MG63 (cell line): ENCODE measurements around the gene SETMAR. TPM values are rescaled to one million over a fixed set of nuclear protein-coding genes. Genes with fewer than 3 reads are reported as not detected.
"Not testable (repeated sequence)": the region's sequence is repeated elsewhere in the genome, so short reads cannot be mapped to it uniquely, and the experiment has no call there.

ENCODE experiments used
- DNase-seq: peaks from one replicate; pipeline ENCODE4 v3.0.0-alpha.2; 2020
- H3K27me3 ChIP-seq: fragments of 250-450 bp; sonication (Bioruptor Pico); 2 replicates; pipeline ENCODE4 v1.5.1; 2020; ENCODE audit warnings: mild to moderate bottlenecking, moderate library complexity
- H3K36me3 ChIP-seq: fragments of 250-450 bp; sonication (Bioruptor Pico); 2 replicates; pipeline ENCODE4 v1.5.1; 2020; ENCODE audit warnings: mild to moderate bottlenecking, moderate library complexity
- H3K4me3 ChIP-seq: fragments of 250-450 bp; sonication (Bioruptor Pico); 2 replicates; pipeline ENCODE4 v1.5.1; 2020; ENCODE audit warnings: mild to moderate bottlenecking, moderate library complexity
- H3K9me3 ChIP-seq: fragments of 250-450 bp; sonication (Bioruptor Pico); 2 replicates; pipeline ENCODE4 v1.5.1; 2020; ENCODE audit warnings: mild to moderate bottlenecking, moderate library complexity
- total RNA-seq: library from RNA; depleted of rRNA; stranded (reverse); fragments of >200 nt; shearing (Covaris generic); gene quantifications from 2 replicates; pipeline ENCODE4 v1.2.3, GENCODE V29; 2014; ENCODE audit warnings: low replicate concordance; rRNA removed

Gene SETMAR
- 6.6 and 11.9 TPM in 2 replicates for total RNA-seq

DNA sequence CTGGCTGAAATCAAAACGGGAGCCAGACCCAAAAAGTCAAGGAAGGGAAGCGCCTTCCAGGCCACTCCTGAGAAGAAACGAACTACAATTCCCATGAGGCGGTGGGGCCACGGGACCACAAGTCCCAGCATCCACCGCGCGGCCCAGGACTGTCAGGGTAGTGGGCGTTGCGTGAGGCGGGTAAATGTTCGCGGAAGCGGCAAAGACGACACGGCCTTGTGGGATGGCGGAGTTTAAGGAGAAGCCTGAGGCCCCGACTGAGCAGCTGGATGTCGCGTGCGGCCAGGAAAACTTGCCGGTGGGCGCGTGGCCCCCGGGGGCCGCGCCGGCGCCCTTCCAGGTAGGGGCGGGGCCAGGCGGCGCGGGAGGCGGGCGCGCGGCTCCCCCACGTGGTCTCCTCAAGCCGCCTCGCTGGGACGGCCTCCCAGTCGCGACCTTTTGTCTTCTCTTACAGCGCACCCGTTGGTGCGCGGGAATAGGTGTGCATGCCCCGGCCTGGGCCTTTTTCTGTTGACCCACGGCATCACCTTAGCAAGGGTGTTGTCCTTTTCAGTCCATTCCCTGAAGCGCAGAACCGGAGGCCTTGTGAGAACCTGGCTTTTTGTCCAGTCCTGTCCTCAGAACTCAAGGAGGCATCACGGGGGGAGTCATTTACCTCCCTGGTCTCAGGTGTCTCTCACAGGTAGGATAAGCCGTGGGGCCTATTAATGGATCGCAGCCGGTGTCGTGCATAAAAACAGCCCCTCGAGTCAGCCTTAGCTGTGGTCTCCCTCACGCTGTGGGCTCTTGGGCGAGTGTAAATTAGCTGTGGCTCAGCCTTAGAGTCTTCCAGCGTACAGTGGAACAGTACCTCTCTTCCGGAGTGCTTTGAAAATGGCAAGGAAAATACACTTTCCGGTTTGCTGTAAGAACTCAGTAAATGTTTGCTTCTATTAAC lies at the start of gene SETMAR:
TSS of gene SETMAR (plus strand) at position 183 of the 937 bp plus-strand sequence. CDS start at position 185, 2 bp downstream.
- Histone ChIP-seq H3K27me3 (no peaks in the 10 kb centered on the region), H3K9me3 (no peaks in the 10 kb centered on the region), H3K36me3 (no peaks in the 10 kb centered on the region), H3K4me3 (peak within 1 kb of the TSS; percentile 76)
- DNase-seq, result peak; percentile 81

DNA sequence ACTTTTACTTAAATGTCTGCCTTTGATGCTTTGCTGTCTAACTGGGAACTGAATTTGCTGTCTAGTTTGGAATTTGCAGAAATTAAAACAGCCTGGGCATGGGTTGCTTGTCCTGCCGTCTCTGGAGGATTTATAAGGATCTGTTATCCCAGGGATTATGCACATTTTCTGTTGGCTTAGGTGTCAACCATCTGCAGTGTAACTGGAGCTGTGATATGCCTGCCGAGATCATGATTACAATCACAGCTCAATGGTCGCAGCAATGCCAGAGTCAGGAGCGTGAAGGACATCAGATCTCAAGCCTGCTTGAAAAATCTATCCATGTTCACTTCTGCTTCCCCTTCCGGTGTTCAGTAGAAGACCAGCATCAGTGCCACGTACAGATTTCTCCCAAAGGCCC lies 41.8 kb upstream of the SETMAR start:
- Histone ChIP-seq H3K4me3 (no peak overlapping the region), H3K27me3 (no peaks in the 10 kb centered on the region), H3K9me3 (no peaks in the 10 kb centered on the region), H3K36me3 (no peaks in the 10 kb centered on the region)
- no peak for DNase-seq

DNA sequence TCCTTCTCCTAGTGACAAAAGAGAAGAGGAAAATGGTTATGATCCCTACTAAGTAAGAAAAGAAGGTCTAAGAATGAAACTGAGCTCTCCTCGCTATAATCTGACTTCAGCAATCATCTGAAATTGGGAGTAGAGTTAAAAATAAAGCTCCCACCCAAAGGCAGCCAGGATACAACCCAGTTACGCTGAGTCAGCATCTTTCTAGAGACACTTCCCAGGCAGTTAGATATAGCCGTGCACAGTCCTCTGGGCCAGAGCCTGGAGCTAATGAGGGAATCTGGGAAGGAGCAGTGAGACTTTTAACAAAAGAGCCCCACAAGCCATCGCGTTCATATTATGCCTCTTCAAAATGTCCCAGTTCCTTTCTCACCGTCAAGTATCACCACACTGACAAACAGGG lies 39.1 kb upstream of the SETMAR start:
- no peak overlapping the region for H3K4me3 ChIP-seq
- no peak for DNase-seq
- H3K9me3 ChIP-seq, result no peaks in the 10 kb centered on the region
- no peaks in the 10 kb centered on the region for H3K36me3 ChIP-seq
- no peaks in the 10 kb centered on the region for H3K27me3 ChIP-seq

DNA sequence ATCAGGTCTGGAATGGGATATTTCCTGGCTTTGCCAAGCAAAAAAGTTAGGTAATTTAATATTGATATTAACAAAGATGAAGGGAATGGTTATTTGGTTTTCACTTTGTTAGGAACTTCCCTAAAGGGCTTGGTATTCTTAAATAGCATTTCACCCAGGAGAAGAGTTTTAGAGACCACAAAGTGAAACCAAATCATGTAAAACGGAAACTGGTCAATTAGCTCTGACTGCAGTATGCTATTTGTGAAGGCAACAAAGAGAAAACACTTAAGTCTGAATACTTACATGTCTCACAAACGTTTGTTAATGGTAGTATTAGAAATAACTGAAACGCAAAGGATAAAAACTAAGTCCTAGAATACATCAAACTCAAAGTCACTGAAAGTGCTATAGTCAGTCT lies 32.4 kb upstream of the SETMAR start:
- Histone ChIP-seq H3K36me3 (no peaks in the 10 kb centered on the region), H3K9me3 (no peaks in the 10 kb centered on the region), H3K4me3 (no peak overlapping the region), H3K27me3 (no peaks in the 10 kb centered on the region)
- DNase-seq, result no peak

DNA sequence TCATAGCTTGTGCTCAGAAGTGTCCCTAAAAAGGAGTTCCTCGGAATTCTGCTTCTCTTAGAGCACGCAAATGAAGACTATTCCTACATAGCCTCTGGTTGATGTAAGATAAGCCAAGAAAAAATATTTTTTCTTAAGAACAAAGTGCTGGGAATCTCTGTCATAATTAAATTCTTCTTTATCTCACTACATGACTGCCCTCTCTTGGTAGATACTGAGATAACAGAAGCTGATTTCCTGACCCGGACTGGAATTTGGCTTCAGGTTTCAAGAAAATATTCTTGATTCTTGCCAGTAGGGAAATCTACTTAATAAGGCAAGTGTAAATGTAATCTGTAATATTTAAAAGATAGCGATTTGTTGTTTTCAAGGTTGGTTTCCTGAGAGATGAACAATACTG lies 31.3 kb upstream of the SETMAR start:
- no peaks in the 10 kb centered on the region for H3K9me3 ChIP-seq
- H3K27me3 ChIP-seq, result no peaks in the 10 kb centered on the region
- DNase-seq, result no peak
- no peak overlapping the region for H3K4me3 ChIP-seq
- H3K36me3 ChIP-seq, result no peaks in the 10 kb centered on the region

DNA sequence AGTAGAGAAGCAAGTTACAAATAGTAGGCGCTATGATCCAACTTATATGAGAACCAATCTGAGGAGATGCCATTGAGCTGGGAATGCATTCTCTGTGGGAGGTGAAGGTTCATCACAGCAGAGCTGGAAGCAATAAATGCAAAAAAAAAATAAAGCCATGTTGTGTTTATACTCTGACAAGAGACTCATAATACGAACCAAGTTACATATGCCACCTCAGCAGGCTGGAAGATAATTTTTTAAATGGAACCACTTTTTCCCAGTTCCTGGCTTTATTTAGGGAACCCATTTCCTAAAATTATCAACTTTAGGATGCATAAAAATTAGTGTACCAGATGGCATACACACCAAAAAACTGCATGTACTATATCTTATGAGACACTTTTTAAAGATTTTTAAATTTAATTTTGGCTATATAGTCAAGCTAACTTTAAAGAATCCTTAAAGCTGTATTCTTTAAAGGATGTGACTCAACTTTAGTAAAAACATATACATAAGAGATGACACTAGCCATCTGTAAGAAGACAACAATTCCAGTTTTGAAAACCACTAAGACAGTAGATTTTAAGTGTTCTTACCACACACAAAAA lies 23.6 kb upstream of the SETMAR start:
- Histone ChIP-seq H3K4me3 (no peak overlapping the region), H3K27me3 (no peaks in the 10 kb centered on the region), H3K36me3 (no peaks in the 10 kb centered on the region), H3K9me3 (no peaks in the 10 kb centered on the region)
- DNase-seq, result no peak

DNA sequence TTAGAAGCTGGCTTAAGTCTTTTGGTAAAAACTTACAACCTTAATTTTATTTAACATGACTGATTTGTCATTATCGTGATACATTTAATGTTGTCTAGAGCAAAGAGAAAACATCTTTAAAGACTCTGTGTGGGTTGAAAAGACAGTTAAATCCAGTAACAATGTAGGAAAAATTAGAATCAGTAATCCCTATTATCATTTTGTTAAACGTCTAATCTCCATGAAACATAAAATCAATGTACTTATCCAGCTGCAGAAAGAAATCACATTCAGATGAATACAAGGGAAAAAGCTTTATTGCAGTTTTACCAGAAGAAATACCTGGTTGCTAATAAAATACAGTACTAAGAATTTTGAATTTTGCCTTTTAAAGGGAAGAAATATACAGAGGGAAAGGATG lies 21.2 kb upstream of the SETMAR start:
- no peak for DNase-seq

DNA sequence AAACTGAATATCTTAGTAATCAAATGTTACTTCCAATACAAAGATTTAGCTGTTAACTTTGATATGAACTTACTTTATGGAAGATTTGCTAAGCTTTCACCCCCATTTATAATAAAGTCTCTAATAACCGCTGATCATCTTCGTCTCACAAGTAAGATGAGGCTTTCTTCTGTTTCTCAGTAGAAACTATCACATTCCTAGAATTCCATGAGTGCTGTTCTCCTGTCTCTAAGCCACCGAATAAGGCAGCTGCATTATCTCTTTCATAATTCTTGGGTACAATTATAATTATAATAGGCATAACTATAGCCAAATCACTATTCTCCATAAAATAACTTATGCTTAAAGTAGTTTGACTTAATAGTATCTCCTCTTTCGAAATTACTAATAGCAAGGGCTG lies 18.3 kb upstream of the SETMAR start:
- DNase-seq, result no peak
- Histone ChIP-seq H3K9me3 (no peaks in the 10 kb centered on the region), H3K27me3 (no peaks in the 10 kb centered on the region; the same call in 1 of the 2 replicates), H3K36me3 (no peaks in the 10 kb centered on the region), H3K4me3 (no peak overlapping the region)

More for the DNA sequence above, 21.2 kb upstream of the SETMAR start:
- no peak overlapping the region for H3K4me3 ChIP-seq
- H3K36me3 ChIP-seq, result no peaks in the 10 kb centered on the region
- no peaks in the 10 kb centered on the region for H3K27me3 ChIP-seq
- no peaks in the 10 kb centered on the region for H3K9me3 ChIP-seq

DNA sequence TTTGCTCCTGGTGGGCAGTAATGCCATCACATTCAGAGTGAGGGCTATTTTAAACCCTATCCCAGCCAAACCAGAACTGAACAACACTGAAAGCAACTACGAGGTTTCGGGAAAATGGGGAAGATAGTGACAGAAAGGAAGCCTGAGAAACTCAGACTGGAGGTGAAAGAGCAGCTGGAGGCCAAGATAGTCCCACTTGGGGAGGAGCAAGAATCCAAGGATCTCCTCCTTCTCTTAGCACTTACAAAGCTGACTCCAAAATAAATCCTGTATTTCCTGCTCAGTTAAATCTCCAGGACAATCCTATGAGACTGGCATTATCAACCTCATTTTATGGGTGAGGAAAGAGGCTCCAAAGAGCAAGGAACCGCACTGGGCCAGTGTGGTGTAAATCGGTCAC lies 14.1 kb upstream of the SETMAR start:
- Histone ChIP-seq H3K36me3 (no peaks in the 10 kb centered on the region), H3K9me3 (no peaks in the 10 kb centered on the region), H3K27me3 (peaks cover 2% of the 10 kb centered on the region; the same call in 1 of the 2 replicates), H3K4me3 (no peak overlapping the region)
- DNase-seq, result no peak

DNA sequence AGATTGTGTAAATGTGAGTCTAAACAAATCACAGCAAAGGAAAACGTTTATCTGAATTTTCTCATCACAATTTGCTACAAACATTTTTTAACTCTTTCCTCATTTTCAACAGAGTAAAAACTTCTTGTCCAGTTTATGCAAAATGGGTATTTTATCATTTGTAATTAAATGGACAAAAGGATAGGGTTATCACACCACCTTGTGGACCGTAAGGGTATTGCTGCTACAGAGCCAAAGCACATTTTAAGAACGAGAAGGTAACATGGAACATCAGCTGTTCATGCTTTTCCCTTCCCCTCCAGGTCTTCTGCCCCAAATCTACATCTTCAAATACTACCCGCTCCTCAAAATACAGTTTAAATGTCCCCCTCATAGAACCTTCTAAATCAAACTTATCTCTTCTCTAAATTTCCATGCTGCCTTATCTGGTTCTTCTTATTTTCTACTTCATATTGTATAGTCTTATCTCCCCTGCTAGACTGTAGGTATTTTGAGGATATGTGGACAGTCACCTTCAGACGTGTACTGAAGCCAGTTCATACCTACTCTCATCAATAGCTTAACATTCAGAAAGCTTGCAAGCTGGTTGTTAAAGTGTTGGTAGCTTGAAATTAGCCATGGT lies 12.8 kb upstream of the SETMAR start:
- Histone ChIP-seq H3K27me3 (peaks cover 2% of the 10 kb centered on the region; the same call in 1 of the 2 replicates), H3K4me3 (no peak overlapping the region), H3K9me3 (no peaks in the 10 kb centered on the region), H3K36me3 (no peaks in the 10 kb centered on the region)
- DNase-seq, result no peak

DNA sequence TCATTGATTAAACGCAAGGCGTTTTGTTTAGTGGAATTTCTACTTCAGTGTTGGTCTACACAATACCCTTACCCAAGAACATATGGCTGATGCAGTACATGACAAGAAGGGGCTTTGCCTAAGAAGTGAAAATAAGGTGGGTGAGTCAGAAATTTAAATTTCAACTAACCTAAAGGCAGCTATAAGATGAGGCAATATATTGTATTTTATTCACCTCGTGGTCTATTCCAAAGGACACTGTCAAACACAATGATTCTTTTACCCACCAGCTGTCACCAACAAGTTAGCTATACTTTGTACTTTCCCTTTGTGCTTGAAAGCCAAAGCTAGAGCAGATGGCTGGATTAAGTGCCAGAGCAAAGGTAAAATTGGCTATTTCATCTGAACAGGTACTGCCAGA lies 10.9 kb upstream of the SETMAR start:
- Histone ChIP-seq H3K4me3 (no peak overlapping the region), H3K27me3 (peaks cover 2% of the 10 kb centered on the region; the same call in 1 of the 2 replicates), H3K36me3 (no peaks in the 10 kb centered on the region), H3K9me3 (no peaks in the 10 kb centered on the region)
- no peak for DNase-seq

DNA sequence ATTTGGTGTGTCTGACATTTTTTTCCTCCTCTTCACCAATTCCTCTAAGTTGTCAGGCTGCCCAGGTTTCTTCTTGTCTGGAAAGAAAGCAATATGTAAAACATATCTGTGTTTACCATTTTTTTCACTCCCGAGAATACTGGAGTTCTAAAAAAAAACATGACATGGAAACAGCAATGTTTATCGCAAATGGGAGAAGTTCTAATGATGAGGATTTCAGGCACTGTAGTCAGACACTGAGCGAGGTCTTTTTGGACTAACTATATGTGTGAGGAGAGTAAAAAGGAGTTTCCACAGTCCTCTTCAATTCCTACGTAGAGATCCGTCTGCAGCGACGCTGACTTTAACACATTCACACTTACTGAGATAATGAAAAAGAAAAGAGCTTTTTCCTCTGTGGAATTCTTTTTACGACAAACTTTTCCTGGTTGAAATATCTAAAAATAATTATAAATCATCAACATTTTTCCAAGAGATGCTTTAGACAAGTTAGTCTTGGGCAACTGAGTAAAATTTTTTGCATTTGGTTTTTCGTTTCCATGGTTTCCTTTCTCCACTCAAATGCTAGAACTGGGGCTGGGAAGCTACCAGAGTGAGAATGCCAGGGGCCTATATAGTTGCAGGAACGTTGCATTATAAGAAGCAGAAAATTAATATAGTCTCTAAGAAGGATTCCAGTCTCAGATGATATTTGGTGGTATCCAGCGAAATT lies 8.4 kb upstream of the SETMAR start:
- 0 out of 2 replicates have a peak, but pooled peaks cover 2% of the 10 kb centered on the region for H3K27me3 ChIP-seq
- DNase-seq, result no peak
- H3K9me3 ChIP-seq, result no peaks in the 10 kb centered on the region
- H3K4me3 ChIP-seq, result no peak overlapping the region
- no peaks in the 10 kb centered on the region for H3K36me3 ChIP-seq

DNA sequence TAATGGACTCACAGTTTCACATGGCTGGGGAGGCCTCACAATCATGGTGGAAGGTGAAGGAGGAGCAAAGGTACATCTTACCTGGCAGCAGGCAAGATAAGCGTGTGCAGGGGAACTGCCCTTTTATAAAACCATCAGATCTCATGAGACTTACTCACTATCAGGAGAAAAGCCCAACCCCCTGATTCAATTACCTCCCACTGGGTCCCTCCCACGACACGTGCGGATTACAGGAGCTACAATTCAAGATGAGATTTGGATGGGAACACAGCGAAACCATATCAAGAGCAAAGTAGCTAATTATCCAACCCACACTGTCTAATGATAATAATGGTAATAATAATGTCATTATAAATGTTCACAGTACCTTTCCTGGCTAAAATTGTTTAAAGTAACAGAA lies 6.7 kb upstream of the SETMAR start:
- H3K27me3 ChIP-seq, H3K9me3 ChIP-seq, H3K4me3 ChIP-seq, DNase-seq, H3K36me3 ChIP-seq: not testable (repeated sequence)

DNA sequence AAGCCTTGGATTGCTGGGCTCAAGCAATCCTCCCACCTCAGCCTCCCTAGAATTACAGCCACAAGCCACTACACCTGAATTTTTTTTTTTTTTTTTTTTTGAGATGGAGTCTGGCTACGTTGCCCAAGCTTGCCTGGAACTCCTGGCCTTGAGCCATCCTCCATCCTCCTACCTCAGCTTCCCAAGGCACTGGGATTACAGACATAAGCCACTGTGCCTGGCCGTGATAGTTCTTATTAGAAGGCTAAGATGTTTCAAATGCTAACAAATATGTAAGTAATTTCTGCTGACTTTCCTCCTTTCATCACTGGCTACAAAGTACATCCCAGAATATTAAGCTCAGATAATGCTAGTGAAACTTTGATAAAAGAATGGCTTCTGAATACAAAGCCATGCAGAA lies 5.7 kb upstream of the SETMAR start:
- Histone ChIP-seq H3K9me3 (no peaks in the 10 kb centered on the region), H3K36me3 (no peaks in the 10 kb centered on the region), H3K27me3 (no peaks in the 10 kb centered on the region), H3K4me3 (no peak overlapping the region)
- DNase-seq, result no peak

DNA sequence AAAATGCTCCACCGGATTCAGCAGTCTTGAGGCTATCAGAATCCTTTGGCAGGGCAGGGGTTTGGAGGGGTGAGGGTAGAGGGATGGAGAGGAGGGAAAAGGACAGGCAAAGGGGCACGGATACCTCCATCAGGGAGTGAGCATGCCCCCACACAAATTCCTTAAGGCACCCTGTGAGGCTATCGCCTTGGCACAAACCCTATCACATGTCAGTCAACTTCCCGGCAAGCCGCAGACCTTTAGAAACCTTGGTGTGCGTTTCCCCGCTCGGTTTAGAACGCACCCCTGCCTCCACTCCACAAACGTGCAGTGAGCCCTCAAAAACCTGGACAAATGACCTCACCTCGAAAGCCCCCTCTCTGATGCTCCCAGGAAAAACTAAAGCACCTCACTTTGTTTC lies 422 bp upstream of the SETMAR start:
- no peaks in the 10 kb centered on the region for H3K27me3 ChIP-seq
- no peak for DNase-seq
- peak overlapping the region; percentile 76 for H3K4me3 ChIP-seq

DNA sequence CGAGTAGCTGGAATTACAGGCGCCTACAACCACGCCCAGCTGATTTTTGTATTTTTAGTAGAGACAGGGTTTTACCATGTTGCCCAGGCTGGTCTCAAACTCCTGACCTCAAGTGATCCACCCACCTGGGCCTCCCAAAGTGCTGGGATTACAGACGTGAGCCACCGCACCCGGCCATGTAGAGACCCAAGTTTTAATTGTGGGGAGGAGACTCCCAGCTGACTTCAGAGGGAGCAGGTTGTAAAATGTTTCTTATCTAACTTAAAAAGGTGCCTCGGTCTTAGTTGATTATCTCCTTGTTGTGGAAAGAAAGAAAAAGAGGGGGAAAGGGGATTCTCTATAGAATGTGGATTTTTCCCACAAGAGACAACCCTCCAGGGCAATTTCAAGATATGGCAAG lies 2.0 kb downstream of the SETMAR start:
- H3K9me3 ChIP-seq, H3K36me3 ChIP-seq, H3K27me3 ChIP-seq, H3K4me3 ChIP-seq, DNase-seq: not testable (repeated sequence)

More for the DNA sequence above, 422 bp upstream of the SETMAR start:
- no peaks in the 10 kb centered on the region for H3K36me3 ChIP-seq
- H3K9me3 ChIP-seq, result no peaks in the 10 kb centered on the region

DNA sequence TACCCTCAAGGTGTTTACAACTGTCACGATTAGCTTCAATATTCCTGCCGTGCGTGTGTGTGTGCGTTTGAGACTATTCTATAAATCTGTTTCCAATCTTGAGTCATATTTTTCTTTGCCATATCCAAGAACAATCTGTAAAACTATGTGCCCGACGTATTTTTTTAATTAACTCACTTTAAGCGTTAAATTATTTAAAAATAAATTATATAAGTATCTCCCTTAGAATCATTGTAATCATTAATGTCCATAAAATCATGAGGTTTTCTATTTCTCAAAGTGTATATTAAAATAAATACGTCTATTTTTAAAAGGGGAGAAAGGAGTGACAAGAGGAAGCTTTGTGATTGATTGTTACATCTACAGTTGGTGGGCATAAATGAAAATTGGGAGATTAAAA lies 2.9 kb downstream of the SETMAR start:
- Histone ChIP-seq H3K4me3 (no peak overlapping the region), H3K27me3 (no peaks in the 10 kb centered on the region), H3K9me3 (no peaks in the 10 kb centered on the region), H3K36me3 (no peaks in the 10 kb centered on the region)
- no peak for DNase-seq
